AG10803 (cell line): ENCODE results near the gene KLHL14.

Source experiments
- DNase-seq: peaks from one replicate; pipeline ENCODE4 v3.0.0; 2010; ENCODE audit warnings: low read depth
- H3K4me3 ChIP-seq: 2 replicates; pipeline ENCODE4 v1.5.1; 2011; ENCODE audit warnings: mild to moderate bottlenecking, low read length, control low read depth
- TF ChIP-seq, protein P1 (sequence below): conservative IDR thresholded peaks from 2 replicates; pipeline ENCODE4 v1.5.1; 2011; ENCODE audit warnings: mild to moderate bottlenecking, low read length, control low read depth, inconsistent platforms

The KLHL14 gene, protein sequence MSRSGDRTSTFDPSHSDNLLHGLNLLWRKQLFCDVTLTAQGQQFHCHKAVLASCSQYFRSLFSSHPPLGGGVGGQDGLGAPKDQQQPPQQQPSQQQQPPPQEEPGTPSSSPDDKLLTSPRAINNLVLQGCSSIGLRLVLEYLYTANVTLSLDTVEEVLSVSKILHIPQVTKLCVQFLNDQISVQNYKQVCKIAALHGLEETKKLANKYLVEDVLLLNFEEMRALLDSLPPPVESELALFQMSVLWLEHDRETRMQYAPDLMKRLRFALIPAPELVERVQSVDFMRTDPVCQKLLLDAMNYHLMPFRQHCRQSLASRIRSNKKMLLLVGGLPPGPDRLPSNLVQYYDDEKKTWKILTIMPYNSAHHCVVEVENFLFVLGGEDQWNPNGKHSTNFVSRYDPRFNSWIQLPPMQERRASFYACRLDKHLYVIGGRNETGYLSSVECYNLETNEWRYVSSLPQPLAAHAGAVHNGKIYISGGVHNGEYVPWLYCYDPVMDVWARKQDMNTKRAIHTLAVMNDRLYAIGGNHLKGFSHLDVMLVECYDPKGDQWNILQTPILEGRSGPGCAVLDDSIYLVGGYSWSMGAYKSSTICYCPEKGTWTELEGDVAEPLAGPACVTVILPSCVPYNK

DNA sequence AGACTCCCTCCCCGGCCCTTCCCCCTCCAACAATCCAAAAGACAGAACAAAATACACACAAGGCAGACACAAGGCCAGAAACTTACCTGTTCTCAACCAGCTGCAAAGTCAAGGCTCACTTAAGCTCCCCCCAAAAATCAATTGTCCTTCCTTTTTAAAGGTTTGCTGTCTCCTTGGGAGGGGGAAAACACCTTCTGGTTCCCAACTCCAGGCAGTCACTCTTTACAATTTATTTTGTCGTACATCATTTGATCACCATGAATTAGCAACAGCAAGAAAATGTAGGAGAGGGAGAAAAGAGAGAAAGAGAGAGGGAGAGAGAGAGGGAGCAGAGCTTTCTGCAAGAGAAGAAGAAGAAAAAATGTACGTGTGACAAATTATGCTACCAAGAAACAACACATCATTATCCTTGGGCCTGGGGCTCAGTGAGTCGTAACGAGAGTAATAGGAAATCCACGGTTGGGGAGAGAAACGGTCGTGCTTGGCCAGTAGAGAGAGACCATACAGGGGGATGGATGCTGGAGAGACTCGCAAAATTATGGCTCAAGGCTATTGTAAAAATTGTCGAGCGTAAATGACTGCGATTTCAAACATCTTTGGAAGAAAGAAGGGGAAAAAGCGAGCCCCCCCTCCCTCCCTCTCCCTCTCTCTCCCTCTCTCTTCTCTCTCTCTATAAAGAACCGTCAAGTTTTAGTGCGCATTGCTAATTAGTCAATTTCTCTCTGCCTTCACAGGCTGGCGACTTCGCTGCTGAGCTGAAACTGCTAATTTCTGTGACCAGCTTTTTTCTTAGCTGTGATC is at the start of gene KLHL14:
Gene KLHL14, minus strand, starts transcription at position 443 of the 801 bp plus-strand sequence. CDS start 2,432 bp downstream, outside the sequence.
- TF ChIP-seq, protein P1, sequence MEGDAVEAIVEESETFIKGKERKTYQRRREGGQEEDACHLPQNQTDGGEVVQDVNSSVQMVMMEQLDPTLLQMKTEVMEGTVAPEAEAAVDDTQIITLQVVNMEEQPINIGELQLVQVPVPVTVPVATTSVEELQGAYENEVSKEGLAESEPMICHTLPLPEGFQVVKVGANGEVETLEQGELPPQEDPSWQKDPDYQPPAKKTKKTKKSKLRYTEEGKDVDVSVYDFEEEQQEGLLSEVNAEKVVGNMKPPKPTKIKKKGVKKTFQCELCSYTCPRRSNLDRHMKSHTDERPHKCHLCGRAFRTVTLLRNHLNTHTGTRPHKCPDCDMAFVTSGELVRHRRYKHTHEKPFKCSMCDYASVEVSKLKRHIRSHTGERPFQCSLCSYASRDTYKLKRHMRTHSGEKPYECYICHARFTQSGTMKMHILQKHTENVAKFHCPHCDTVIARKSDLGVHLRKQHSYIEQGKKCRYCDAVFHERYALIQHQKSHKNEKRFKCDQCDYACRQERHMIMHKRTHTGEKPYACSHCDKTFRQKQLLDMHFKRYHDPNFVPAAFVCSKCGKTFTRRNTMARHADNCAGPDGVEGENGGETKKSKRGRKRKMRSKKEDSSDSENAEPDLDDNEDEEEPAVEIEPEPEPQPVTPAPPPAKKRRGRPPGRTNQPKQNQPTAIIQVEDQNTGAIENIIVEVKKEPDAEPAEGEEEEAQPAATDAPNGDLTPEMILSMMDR = no peak
- no peak within 1 kb of the TSS for H3K4me3 ChIP-seq
- DNase-seq = no peak

DNA sequence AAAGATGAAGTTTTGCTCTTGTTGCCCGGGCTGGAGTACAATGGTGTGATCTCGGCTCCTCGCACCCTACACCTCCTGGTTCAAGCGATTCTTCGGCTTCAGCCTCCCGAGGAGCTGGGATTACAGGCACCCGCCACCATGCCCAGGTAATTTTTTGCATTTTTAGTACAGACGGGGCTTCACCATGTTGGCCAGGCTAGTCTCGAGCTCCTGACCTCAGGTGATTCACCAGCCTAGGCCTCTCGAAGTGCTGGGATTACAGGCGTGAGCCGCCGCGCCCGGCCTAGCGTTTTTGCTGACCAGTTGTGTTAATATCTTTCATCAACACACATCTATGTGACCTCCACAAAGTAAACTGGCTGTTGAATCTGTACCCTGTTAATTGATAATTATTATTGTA is 49.4 kb upstream of the KLHL14 start:
- no peak overlapping the region for H3K4me3 ChIP-seq
- TF ChIP-seq, protein P1 = no peak
- DNase-seq = no peak

DNA sequence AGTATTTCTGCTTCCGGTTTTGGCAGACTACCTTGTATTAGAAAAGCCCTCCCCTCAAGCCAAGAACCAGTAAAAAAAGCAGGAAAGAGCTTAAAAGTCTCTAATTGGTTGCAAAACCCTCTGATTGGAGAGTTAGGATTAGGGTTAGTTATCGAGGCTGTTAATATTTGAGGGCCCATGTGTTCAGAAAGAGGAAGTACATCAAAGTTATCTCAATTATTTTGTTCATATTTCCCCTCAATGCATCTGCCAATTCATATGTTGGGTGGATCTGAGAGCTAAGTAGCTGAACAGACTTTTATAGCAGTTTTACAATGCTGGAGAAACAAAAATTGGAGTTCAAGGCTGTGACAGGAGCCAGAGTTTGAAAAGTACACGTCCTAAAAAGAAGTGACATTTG is 43.1 kb upstream of the KLHL14 start:
- TF ChIP-seq, protein P1 = no peak
- no peak overlapping the region for H3K4me3 ChIP-seq
- no peak for DNase-seq

DNA sequence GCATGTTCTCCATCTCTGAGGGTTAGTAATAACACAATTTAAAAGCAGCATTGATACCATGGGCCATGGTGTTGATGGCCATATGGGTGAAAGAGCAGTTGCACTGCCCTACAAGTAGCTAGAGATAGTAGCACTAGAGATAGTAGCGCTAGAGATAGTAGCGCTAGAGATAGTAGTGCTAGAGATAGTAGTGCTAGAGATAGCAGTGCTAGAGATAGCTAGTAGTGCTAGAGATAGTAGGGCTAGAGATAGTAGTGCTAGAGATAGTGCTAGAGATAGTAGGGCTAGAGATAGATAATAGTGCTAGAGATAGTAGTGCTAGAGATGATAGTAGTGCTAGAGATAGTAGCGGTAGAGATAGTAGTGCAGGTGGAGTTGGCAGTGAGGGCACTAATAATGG is 39.5 kb upstream of the KLHL14 start:
- TF ChIP-seq, protein P1 = no peak

DNA sequence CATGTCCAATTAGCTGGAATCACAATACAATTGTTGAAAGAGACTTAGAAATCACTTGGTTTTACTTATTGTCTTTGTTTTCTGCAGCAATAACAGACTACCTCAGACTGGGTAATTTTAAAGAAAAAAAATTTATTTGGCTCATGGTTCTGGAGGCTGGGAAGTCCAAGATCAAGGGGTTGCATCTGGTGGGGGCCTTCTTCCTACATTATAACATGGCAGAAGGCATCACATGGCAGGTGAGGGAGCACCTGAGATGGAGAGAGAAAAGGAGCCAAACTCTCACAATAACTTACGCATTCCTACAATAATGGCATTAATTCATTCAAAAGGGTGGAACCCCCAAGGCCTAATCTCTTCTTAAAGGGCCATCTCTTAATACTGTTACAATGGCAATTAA is 37.5 kb upstream of the KLHL14 start:
- TF ChIP-seq, protein P1 = no peak
- no peak overlapping the region for H3K4me3 ChIP-seq
- no peak for DNase-seq

More for the DNA sequence above, 39.5 kb upstream of the KLHL14 start:
- no peak for DNase-seq
- no peak overlapping the region for H3K4me3 ChIP-seq

DNA sequence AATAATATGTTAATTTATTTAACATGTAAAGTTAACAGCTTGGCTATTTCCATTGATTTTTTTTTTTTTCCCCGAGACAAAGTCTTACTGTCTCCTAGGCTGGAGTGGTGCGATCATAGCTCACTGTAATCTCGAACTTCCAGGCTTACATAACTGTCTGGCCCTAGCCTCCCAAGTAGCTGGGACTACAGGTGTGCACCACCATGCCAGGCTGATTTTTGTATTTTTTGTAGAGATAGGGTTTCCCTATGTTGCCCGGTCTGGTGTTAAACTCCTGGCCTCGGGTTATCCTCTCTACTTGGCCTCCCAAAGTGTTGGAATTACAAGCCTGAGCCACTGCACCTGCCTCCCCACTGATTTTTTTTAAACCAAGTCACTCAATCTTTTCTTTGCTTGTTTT is 32.5 kb upstream of the KLHL14 start:
- TF ChIP-seq, protein P1 = no peak
- no peak for DNase-seq
- no peak overlapping the region for H3K4me3 ChIP-seq
